ENCODE data around the gene DLGAP4. TPM values are rescaled to one million over a fixed set of nuclear protein-coding genes. Genes with fewer than 3 reads are reported as not detected.
A peak's percentile ranks its signal among the peaks of the same experiment; 100 is the strongest.

DLGAP4 gene
- total RNA-seq, 1 donor from 2014 or later, result 47.4 TPM

GRCh38 chr20:36538026-36538722 lies 232.0 kb downstream of the DLGAP4 start:
- no peak for DNase-seq (ENCODE audit: low read depth)

GRCh38 chr20:36540551-36541211 lies 234.5 kb downstream of the DLGAP4 start:
- no peak for DNase-seq (ENCODE audit: low read depth)

- DNase-seq (ENCODE audit: low read depth), result peak; percentile 16
These were observed 235.2 kb downstream of the DLGAP4 start, which contains the start of gene MYL9 for GRCh38 chr20:36541227-36541767. Gene MYL9, plus strand, starts transcription at chr20:36541519. Its CDS starts 3,366 bp downstream, at chr20:36544885.

DNA sequence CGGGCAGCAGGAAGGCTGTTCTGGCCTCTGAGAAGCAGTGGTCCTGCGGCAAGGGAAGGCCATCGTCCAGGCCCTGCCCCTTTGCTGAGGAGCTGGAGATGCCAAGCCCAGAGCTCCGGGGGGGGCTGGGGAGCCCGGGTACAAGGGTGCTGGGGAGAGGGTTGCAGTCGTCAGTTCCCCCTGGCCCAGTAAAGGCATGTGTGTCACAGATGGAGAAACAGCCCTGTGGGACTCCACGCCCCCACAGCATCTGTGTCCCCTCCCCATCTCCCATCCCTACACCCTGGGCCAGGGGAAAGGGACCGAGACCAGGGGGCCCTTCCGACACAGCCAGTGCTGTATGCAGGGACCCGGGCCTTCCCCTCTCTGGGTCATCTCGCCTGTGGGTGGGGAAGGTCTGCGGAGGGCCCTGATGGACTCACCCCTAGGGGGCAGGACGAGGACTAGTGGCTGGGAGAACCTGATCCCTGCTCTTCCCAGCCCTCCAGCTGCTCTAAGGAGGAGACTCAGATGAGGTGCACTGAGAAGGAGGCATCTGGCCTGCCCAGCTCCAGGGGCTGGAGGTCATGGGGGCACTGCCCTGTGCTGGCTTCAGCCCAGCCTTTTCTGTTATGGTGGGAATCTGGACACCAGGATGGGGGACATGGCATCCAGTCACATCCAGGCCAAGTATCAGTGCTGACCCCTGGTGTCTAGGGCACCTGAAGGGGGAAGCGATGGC lies 235.8 kb downstream of the DLGAP4 start:
- no peak for DNase-seq (ENCODE audit: low read depth)

DNA sequence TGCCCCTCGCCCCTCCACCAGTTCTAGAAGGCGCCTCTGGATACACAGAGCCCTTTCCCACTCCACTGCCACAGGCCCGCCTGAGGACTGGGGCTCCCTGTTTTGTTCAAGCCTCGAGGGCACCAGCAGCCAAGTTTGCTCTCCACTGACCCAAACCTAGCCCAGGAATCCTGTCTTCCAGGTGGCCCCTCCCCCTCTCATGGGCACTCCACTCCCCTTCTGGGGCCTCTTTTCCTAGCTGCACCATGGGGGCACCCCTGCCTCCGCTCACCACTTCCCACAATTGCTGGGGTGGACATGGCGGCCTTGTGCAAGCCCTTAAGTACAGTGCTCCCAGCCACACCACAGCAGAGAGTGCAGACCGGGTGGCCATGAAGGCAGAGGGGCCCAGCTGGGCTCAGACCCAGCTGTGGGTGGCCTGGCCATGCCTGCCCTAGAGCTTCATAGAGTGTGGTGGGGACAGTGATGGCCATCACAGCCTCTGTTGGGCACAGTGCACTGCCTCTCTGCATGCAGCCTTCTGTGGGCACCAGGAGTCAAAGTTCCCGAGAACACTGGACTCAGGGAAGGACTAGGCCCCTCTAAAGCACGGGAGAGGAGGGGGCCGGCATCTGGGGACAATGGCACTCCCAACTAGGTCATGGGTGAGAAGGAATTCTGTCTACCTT lies 236.5 kb downstream of the DLGAP4 start:
- DNase-seq (ENCODE audit: low read depth), result no peak

DNA sequence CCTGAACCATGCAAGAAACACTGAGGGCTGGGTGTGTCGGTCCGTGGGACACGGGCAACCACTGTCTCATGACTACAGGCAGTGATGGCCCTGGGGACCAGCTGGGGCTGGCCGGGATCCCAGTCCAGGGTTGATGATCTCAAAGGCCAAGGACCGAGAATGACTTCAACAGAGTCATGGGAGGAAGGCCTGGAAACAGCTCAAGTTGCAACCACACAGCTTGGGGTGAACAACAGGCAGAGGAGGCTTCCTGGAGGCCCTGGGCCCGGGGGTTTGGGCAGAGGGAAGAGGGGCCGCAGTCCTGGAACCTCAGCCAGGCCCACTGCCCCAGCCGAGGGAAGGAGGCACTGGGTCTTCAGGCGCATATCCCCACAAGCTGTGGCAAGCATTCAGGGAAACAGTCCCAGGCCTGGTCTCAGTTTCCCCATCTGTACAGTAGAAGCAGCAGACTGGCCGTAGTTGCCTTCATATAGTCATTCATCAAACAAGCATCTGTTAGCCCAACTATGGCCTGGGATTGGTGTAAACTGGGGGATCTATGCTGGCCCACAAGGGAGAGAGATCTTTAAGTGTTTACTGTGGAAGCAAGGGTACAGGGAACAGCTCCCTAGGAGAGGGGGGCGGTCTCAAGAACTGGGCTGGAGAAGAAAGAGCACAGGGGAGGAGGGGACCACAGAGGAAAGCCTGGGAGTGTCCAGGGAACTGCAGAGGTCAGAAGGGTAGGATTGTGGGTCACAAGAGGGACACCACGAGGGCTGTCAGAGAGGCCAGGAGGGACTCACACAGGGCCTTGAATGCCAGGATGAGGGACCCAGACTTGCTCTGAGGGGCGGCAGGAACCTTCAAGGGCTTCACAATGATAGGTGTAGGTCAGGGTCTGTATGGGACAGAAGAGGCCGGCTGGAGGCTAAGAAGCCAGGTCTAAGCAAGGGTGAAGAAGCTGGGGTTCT lies 237.3 kb downstream of the DLGAP4 start:
- peak; percentile 28 for DNase-seq (ENCODE audit: low read depth)

DNA sequence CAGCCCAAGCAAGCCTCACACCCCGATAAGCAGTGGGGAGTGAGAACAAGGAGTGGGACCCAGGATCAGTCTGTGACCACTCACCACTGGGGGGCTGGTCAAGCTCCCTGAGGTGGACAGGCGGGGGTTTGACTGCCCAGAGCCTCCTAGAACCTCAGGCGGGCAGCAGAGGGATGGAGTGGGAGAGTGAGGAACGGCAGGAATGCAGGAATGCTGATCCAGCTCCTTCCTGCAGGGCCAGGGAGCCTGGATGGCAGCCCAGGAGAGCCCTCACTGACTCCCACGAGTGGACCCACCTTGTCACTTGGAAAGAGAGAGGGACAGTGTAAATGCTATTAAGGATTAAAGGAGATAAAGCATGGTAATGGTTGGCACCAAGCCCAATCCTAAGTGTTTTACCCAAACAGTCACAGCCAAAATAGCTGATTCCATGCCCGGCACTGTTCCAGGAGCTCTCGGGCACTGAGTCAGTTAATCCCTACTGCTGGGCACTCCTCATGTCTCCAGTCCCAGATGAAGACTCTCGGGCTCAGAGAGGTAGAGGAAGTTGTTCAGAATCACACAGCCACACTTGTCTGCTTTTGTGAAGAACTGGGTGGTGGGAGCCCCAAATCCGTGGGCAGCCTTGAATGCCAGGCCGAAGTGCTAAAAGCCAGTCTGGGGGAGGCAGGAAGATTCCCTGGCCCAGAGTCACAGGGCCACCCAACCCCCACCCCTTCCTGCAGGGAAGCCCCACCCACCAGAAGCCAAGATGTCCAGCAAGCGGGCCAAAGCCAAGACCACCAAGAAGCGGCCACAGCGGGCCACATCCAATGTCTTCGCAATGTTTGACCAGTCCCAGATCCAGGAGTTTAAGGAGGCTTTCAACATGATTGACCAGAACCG lies 238.2 kb downstream of the DLGAP4 start:
- DNase-seq (ENCODE audit: low read depth), result peak; percentile 21

DNA sequence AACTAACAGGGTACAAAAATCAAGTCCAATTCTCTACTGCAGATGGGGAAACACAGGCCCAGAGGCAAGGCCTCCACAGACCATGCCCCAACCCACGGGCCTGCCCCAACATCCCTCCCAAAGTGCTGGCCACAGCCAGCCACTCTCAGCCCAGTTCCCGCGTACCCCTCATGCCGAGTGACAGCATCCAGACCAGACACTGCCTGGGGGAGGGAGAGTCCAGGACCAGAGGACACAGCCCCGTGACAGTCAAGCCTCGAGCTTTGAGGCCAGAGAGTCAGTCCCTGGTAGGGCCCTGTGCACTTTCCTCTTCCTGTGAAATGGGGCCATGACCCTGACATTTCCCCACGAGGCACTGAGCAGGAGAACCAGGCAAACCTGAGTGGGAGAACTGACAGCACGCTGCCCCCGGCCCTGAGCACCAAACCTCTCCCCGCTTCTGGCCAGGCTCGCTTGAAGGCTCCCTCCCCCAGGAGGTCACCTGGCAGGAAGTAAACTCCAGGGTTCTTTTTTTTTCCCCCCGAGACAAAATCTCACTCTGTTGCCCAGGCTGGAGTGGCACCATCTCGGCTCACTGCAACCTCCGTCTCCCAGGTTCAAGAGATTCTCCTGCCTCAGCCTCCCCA lies 240.1 kb downstream of the DLGAP4 start:
- no peak for DNase-seq (ENCODE audit: low read depth)

GRCh38 chr20:36547186-36548005 lies 241.3 kb downstream of the DLGAP4 start:
- no peak for DNase-seq (ENCODE audit: low read depth)

DNA sequence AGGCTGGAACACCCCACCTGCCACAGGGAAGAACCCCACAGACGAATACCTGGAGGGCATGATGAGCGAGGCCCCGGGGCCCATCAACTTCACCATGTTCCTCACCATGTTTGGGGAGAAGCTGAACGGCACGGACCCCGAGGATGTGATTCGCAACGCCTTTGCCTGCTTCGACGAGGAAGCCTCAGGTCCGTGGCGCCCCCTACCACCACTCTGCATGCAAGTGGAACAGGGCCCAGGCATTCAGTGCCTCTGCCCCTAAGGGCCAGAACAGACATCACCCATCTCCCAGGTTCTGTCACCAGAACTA lies 241.8 kb downstream of the DLGAP4 start:
- DNase-seq (ENCODE audit: low read depth), result no peak

DNA sequence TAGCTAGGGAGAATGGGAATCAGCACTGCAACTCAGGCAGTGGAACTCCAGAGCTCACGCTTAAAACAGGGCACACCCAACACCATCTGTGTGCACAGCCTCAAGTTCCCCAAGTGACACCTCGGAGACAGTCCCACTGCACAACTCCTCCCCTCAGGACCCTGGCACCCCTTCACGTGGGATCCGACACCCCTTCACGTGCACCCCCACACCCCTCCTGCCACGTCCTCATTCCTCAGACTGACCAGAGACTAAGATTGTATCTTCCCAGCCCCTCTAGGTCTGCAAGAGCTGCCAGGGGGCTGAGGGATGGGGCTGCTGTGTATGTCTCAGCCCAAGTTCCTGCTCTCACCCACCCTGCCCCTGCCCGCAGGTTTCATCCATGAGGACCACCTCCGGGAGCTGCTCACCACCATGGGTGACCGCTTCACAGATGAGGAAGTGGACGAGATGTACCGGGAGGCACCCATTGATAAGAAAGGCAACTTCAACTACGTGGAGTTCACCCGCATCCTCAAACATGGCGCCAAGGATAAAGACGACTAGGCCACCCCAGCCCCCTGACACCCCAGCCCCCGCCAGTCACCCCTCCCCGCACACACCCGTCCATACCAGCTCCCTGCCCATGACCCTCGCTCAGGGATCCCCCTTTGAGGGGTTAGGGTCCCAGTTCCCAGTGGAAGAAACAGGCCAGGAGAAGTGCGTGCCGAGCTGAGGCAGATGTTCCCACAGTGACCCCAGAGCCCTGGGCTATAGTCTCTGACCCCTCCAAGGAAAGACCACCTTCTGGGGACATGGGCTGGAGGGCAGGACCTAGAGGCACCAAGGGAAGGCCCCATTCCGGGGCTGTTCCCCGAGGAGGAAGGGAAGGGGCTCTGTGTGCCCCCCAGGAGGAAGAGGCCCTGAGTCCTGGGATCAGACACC lies 242.8 kb downstream of the DLGAP4 start:
- DNase-seq (ENCODE audit: low read depth), result no peak

DNA sequence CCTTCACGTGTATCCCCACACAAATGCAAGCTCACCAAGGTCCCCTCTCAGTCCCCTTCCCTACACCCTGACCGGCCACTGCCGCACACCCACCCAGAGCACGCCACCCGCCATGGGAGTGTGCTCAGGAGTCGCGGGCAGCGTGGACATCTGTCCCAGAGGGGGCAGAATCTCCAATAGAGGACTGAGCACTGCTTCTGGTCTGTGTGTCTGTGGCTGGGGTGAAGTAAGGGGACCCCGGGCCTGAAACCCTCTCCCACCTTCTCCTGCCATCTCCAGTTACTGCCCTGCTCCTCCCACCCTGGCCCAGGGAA lies 243.4 kb downstream of the DLGAP4 start:
- no peak for DNase-seq (ENCODE audit: low read depth)

DNA sequence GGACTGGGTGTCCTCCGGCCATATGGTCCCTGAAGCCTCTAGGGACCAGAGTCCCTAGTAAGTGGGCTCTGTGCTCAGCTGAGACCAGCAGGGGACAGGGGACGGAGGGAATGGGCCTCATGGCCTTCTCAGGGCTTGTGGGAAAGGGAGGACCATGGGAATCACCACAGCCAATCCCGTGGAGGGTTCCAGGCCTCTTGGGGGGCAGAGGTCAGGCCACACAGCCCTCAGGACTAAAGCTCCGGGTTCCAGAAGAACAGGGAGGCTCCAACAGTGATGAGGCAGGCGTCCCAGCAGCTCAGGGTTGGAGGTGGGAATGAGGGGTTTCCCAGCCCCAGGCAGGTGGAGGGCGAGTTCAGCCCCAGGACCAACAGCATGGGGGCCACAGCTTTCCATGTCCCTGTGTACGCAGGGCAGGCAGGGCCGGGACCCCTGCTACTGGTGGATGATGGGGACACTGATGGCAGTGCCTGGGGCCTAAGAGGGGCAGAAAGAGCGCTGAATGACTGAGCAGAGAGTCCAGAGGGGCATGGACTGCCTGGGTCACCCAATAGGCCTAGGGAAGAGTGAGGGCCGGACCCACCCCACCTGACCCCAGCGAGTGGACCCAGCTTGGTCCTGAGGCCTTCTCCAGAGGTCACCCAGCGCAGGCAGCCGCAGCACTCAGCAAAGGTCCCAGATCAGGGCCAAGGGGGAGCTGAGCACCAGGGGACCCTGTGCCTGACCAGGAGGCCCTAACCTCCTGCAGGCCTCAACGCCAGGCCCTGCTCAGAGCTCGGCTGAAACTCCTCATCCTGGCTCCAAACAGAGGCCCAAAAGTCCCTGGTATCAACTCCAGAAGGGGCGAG lies 244.0 kb downstream of the DLGAP4 start:
- DNase-seq (ENCODE audit: low read depth), result no peak

DNA sequence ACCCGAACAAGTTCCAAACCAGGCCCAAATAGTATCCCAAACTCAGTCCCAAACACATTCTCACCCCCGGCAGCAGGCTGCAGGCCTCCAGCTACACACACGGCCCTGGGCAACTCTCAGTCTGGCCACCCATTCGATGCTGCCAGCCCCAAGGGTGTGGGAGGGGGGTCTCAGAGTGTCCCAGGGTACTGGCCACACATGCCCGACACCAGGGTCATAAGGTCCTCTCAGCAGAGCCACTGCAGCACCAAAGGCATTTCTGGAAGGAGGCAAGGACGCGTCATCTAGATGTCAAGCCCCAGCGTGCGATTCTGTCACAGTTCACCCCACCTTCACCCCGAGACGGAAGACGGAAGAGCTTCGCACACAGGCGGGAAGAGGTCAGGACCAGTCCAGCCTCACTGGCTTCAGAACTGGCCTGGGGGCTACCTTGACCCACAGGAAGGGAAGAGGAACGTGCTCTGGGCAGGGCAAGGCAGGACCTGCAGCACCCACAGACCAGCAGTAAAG lies 244.7 kb downstream of the DLGAP4 start:
- DNase-seq (ENCODE audit: low read depth), result no peak

- no peak for DNase-seq (ENCODE audit: low read depth)
These were observed 249.1 kb downstream of the DLGAP4 start for GRCh38 chr20:36555248-36555647.

GRCh38 chr20:36562724-36563123 lies 256.6 kb downstream of the DLGAP4 start:
- no peak for DNase-seq (ENCODE audit: low read depth)

GRCh38 chr20:36563374-36563773 lies 257.2 kb downstream of the DLGAP4 start:
- DNase-seq (ENCODE audit: low read depth), result no peak

Measured in renal cortical epithelial cell (primary cell).